ENCODE results near the gene RUFY3.
A peak's percentile ranks its signal among the peaks of the same experiment; 100 is the strongest.

The RUFY3 gene

DNA sequence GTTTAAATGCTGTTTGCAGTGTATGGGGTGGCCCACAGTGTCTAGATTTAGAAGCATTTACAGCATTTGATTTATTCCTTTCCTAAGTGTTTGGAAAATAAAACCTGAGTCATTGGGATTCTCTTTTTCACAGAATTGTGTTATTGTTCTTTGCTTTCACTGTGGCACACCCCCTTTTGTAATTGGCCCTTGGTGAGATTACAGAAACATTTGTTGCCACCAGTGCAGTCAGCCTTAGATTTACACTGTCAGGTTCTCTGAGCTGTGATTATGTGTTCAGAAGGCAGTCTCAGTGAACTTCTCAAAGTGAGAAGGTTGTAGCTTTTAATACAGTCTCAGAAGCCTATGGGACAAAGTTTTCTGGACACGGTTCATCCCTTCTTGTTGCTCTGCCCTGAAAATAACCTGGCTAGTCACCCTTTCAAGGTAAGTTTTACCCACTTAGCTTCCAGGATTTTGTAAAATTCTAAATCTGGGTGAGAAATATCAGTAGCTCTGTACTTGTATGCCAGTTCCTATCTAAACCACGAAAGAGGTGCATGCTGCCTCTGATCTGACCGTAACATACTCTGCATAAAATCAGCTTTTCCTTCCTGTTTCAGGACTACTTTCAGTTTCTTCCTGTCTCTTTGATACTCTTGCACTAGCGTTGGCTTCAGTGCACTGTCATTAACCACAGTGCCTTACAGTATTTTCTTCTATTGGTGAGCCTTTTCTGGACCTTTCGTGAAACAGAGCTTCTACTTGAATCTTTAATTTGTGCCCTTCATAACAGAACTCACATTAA is 12.6 kb downstream of the RUFY3 start (continued):
- TF ChIP-seq, protein P1, sequence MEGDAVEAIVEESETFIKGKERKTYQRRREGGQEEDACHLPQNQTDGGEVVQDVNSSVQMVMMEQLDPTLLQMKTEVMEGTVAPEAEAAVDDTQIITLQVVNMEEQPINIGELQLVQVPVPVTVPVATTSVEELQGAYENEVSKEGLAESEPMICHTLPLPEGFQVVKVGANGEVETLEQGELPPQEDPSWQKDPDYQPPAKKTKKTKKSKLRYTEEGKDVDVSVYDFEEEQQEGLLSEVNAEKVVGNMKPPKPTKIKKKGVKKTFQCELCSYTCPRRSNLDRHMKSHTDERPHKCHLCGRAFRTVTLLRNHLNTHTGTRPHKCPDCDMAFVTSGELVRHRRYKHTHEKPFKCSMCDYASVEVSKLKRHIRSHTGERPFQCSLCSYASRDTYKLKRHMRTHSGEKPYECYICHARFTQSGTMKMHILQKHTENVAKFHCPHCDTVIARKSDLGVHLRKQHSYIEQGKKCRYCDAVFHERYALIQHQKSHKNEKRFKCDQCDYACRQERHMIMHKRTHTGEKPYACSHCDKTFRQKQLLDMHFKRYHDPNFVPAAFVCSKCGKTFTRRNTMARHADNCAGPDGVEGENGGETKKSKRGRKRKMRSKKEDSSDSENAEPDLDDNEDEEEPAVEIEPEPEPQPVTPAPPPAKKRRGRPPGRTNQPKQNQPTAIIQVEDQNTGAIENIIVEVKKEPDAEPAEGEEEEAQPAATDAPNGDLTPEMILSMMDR (tag by site-specific recombination; IDR thresholded peaks at IDR 0.05) = no peak
- TF ChIP-seq ZNF792 (tag by site-specific recombination; IDR thresholded peaks at IDR 0.05) = no peak
- no peak for TF ChIP-seq KLF16 (tag by site-specific recombination; IDR thresholded peaks at IDR 0.05)
- TF ChIP-seq, protein P2, sequence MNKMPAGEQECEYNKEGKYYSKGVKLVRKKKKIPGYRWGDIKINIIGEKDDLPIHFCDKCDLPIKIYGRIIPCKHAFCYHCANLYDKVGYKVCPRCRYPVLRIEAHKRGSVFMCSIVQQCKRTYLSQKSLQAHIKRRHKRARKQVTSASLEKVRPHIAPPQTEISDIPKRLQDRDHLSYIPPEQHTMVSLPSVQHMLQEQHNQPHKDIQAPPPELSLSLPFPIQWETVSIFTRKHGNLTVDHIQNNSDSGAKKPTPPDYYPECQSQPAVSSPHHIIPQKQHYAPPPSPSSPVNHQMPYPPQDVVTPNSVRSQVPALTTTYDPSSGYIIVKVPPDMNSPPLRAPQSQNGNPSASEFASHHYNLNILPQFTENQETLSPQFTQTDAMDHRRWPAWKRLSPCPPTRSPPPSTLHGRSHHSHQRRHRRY (tag by site-specific recombination; IDR thresholded peaks at IDR 0.05) = no peak
- TF ChIP-seq GLIS1 (tag by site-specific recombination; IDR thresholded peaks at IDR 0.05) = 0 out of 2 replicates have a peak, but pooled peaks have one; percentile 13
- no peak for TF ChIP-seq ZNF596 (tag by site-specific recombination; IDR thresholded peaks at IDR 0.05)
- TF ChIP-seq TRIM28 (IDR thresholded peaks at IDR 0.05; ENCODE audit: borderline replicate concordance, low read length) = 0 out of 2 replicates have a peak, but pooled peaks have one; percentile 37
- no peak for TF ChIP-seq PRDM1 (tag by site-specific recombination; IDR thresholded peaks at IDR 0.05)
- TF ChIP-seq ZNF660 (tag by site-specific recombination; IDR thresholded peaks at IDR 0.05) = 0 out of 2 replicates have a peak, but pooled peaks have one; percentile 40
- TF ChIP-seq ZNF266 (tag by site-specific recombination; IDR thresholded peaks at IDR 0.05; ENCODE audit: low read depth) = no peak
- TF ChIP-seq ZNF37A (tag by site-specific recombination; IDR thresholded peaks at IDR 0.05) = no peak
- TF ChIP-seq ZNF19 (tag by site-specific recombination; IDR thresholded peaks at IDR 0.05; ENCODE audit: low read depth) = no peak
- TF ChIP-seq ZNF175 (tag by site-specific recombination; IDR thresholded peaks at IDR 0.05) = no peak
- TF ChIP-seq, protein P3, sequence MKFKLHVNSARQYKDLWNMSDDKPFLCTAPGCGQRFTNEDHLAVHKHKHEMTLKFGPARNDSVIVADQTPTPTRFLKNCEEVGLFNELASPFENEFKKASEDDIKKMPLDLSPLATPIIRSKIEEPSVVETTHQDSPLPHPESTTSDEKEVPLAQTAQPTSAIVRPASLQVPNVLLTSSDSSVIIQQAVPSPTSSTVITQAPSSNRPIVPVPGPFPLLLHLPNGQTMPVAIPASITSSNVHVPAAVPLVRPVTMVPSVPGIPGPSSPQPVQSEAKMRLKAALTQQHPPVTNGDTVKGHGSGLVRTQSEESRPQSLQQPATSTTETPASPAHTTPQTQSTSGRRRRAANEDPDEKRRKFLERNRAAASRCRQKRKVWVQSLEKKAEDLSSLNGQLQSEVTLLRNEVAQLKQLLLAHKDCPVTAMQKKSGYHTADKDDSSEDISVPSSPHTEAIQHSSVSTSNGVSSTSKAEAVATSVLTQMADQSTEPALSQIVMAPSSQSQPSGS (tag by site-specific recombination; IDR thresholded peaks at IDR 0.05; ENCODE audit: low read depth) = no peak
- peak; percentile 89 for TF ChIP-seq KLF10 (tag by site-specific recombination; IDR thresholded peaks at IDR 0.05)

DNA sequence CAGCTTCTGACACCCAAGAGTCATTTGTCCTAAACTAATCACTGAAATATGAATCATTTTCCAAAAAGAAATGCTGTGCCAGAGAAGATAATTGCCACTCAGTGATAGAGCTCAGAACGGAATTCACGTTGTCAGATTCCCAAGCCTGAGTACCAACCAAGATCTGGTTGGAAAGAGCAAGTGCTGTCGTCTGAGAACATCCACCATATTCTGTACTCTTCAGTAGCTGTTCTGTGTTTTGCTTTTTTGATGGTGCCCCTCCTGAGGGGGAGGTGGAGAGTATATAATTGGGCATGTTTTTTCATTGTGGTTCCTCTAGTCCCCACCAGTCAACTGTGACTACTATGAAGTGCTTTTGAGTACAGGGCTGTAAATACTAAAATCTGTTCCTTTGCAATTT is 13.2 kb downstream of the RUFY3 start:
- Histone ChIP-seq H3K9me3 (ENCODE audit: control insufficient read depth, insufficient read depth, low read depth, low read length) (no peaks in the 10 kb centered on the region), H3K4me3 (ENCODE audit: low read depth, low read length) (no peak overlapping the region), H3K36me3 (ENCODE audit: control insufficient read depth in 2 of 2, insufficient read depth in 1 of 2, low read length in 2 of 2) (peaks cover 0 to 7% of the 10 kb centered on the region in 2 experiments; a peak in 1 of 3 replicates), H3K4me1 (ENCODE audit: control insufficient read depth, insufficient read depth, low read length) (peaks cover 11% of the 10 kb centered on the region; the same call in 1 of the 2 replicates), H3K27ac (ENCODE audit: extremely low read depth, low read depth, low read length) (no peak overlapping the region)
- CTCF ChIA-PET = interaction anchor here (0.6 kb wide), 1 partner anchor 65 kb away, joined by 3 read pairs; no protein-coding TSS in a partner anchor
- POLR2A ChIA-PET = interaction anchor here (0.5 kb wide), 1 partner anchor 67 kb away, joined by 5 read pairs; no protein-coding TSS in a partner anchor
- TF ChIP-seq, protein P4, sequence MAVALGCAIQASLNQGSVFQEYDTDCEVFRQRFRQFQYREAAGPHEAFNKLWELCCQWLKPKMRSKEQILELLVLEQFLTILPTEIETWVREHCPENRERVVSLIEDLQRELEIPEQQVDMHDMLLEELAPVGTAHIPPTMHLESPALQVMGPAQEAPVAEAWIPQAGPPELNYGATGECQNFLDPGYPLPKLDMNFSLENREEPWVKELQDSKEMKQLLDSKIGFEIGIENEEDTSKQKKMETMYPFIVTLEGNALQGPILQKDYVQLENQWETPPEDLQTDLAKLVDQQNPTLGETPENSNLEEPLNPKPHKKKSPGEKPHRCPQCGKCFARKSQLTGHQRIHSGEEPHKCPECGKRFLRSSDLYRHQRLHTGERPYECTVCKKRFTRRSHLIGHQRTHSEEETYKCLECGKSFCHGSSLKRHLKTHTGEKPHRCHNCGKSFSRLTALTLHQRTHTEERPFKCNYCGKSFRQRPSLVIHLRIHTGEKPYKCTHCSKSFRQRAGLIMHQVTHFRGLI (tag by site-specific recombination; IDR thresholded peaks at IDR 0.05) = no peak
- no peak for TF ChIP-seq ZNF600 (tag by site-specific recombination; IDR thresholded peaks at IDR 0.05)
- TF ChIP-seq GLI2 (tag by site-specific recombination; IDR thresholded peaks at IDR 0.05; ENCODE audit: borderline replicate concordance, low read depth) = no peak
- no peak for TF ChIP-seq MZF1 (tag by site-specific recombination; IDR thresholded peaks at IDR 0.05; ENCODE audit: borderline replicate concordance)
- no peak for TF ChIP-seq ZNF239 (tag by site-specific recombination; IDR thresholded peaks at IDR 0.05)
- TF ChIP-seq RBAK (tag by site-specific recombination; IDR thresholded peaks at IDR 0.05) = no peak
